HTR-8/SVneo (cell line): ENCODE data around the gene CACNB3.

Experiments used
- DNase-seq: peaks from one replicate; pipeline ENCODE4 v3.0.0; 2011; ENCODE audit warnings: low spot score, mixed read lengths; ENCODE audit not compliant: insufficient read length
- FAIRE-seq: peaks from 2 replicates; lab custom pipeline; 2011; peaks lifted over from hg19 to GRCh38; lab: Jason Lieb, UNC

CACNB3 gene

GRCh38 chr12:48787791-48788523 lies 30.3 kb upstream of the CACNB3 start:
- FAIRE-seq: no peak
- no peak for DNase-seq

GRCh38 chr12:48788524-48788853 lies 29.8 kb upstream of the CACNB3 start:
- FAIRE-seq: no peak

GRCh38 chr12:48788854-48789775 lies 29.2 kb upstream of the CACNB3 start, which contains the start of gene ADCY6:
Gene ADCY6 (minus strand): TSS chr12:48789089. CDS start chr12:48783434, 5,655 bp downstream.
- FAIRE-seq (peak; percentile 36), DNase-seq (peak; percentile 77)

More at GRCh38 chr12:48788524-48788853, 29.8 kb upstream of the CACNB3 start:
- DNase-seq: no peak

- FAIRE-seq: peak; percentile 16
- DNase-seq: no peak
These were observed 28.4 kb upstream of the CACNB3 start for GRCh38 chr12:48789858-48790326.

GRCh38 chr12:48793696-48794095 lies 24.6 kb upstream of the CACNB3 start:
- no peak for DNase-seq
- no peak for FAIRE-seq

- FAIRE-seq: no peak
- DNase-seq: no peak
These were observed 23.4 kb upstream of the CACNB3 start for GRCh38 chr12:48794870-48795269.

- peak; percentile 86 for DNase-seq
- FAIRE-seq: peak; percentile 85
These were observed 22.5 kb upstream of the CACNB3 start for GRCh38 chr12:48795550-48796455.

- no peak for FAIRE-seq
- DNase-seq: no peak
These were observed 21.3 kb upstream of the CACNB3 start for GRCh38 chr12:48796976-48797375.

GRCh38 chr12:48800457-48800856 lies 17.8 kb upstream of the CACNB3 start:
- no peak for DNase-seq
- no peak for FAIRE-seq

GRCh38 chr12:48800971-48801370 lies 17.3 kb upstream of the CACNB3 start:
- no peak for FAIRE-seq
- no peak for DNase-seq

GRCh38 chr12:48803675-48804074 lies 14.6 kb upstream of the CACNB3 start:
- FAIRE-seq: no peak
- no peak for DNase-seq

- DNase-seq: no peak
- no peak for FAIRE-seq
These were observed 10.3 kb upstream of the CACNB3 start for GRCh38 chr12:48807981-48808380.

- DNase-seq: peak; percentile 60
- FAIRE-seq: peak; percentile 54
These were observed 7.3 kb upstream of the CACNB3 start for GRCh38 chr12:48810903-48811431.

- DNase-seq (no peak), FAIRE-seq (peak; percentile 40)
These were observed 6.7 kb upstream of the CACNB3 start for GRCh38 chr12:48811437-48812090.

- FAIRE-seq (no peak), DNase-seq (no peak)
These were observed 5.9 kb upstream of the CACNB3 start for GRCh38 chr12:48812389-48812788.

- no peak for FAIRE-seq
- DNase-seq: no peak
These were observed 4.6 kb upstream of the CACNB3 start for GRCh38 chr12:48813465-48814261.

- FAIRE-seq: peak; percentile 88
- DNase-seq: peak; percentile 85
These were observed 3.8 kb upstream of the CACNB3 start for GRCh38 chr12:48814262-48815125.
